Body of pancreas (tissue), 4 donors: ENCODE measurements around the gene TERC.
"Not testable (repeated sequence)": the region's sequence is repeated elsewhere in the genome, so short reads cannot be mapped to it uniquely, and the experiment has no call there.

Source experiments
- POLR2A ChIP-seq, 3 donors: fragments of 450-650 bp; IDR thresholded peaks; one replicate each; pipeline ENCODE4 v1.6.1; 2016; ENCODE audit warnings: antibody characterized with exemption in 3 of 3, mild to moderate bottlenecking in 2 of 3
- TF ChIP-seq, protein P1 (sequence below), 7 experiments: fragments of 450-650 bp in 4 of 7; fragments of 200-600 bp in 3 of 7; sonication (generic) in 3 of 7; IDR thresholded peaks; one replicate each; pipeline ENCODE4 v1.5.1; 2016 to 2019; ENCODE audit warnings: antibody characterized with exemption in 7 of 7

- TF ChIP-seq, protein P1, sequence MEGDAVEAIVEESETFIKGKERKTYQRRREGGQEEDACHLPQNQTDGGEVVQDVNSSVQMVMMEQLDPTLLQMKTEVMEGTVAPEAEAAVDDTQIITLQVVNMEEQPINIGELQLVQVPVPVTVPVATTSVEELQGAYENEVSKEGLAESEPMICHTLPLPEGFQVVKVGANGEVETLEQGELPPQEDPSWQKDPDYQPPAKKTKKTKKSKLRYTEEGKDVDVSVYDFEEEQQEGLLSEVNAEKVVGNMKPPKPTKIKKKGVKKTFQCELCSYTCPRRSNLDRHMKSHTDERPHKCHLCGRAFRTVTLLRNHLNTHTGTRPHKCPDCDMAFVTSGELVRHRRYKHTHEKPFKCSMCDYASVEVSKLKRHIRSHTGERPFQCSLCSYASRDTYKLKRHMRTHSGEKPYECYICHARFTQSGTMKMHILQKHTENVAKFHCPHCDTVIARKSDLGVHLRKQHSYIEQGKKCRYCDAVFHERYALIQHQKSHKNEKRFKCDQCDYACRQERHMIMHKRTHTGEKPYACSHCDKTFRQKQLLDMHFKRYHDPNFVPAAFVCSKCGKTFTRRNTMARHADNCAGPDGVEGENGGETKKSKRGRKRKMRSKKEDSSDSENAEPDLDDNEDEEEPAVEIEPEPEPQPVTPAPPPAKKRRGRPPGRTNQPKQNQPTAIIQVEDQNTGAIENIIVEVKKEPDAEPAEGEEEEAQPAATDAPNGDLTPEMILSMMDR (IDR thresholded peaks at IDR 0.05): not testable (repeated sequence)
- TF ChIP-seq POLR2A (IDR thresholded peaks at IDR 0.05): not testable (repeated sequence)
Observed at GRCh38 chr3:169731857-169732256, 33.0 kb downstream of the TERC start.
